COR-L47 (cell line): Measurements from ENCODE around the gene MAN2B1.
"Not testable (repeated sequence)": the region's sequence is repeated elsewhere in the genome, so short reads cannot be mapped to it uniquely, and the experiment has no call there.

Experiments used
- DNase-seq: peaks from one replicate; lab custom pipeline; 2025; lab: John Stamatoyannopoulos, UW

Gene MAN2B1

GRCh38 chr19:12666265-12667048, at the start of gene MAN2B1, which contains the start of gene WDR83:
TSS of gene MAN2B1 (minus strand) at chr19:12666742. CDS start at chr19:12666701, 41 bp downstream.
TSS of gene WDR83 (plus strand) at chr19:12666807. CDS start at chr19:12669791, 2,984 bp downstream.
- peak; percentile 33 for DNase-seq

GRCh38 chr19:12715929-12716328, 49.4 kb upstream of the MAN2B1 start:
- no peak for DNase-seq

GRCh38 chr19:12715102-12715501, 48.6 kb upstream of the MAN2B1 start:
- no peak for DNase-seq

- DNase-seq: not testable (repeated sequence)
Measured at GRCh38 chr19:12713304-12713703, 46.8 kb upstream of the MAN2B1 start.

- not testable (repeated sequence) for DNase-seq
Measured at GRCh38 chr19:12712077-12712476, 45.5 kb upstream of the MAN2B1 start.

- no peak for DNase-seq
Measured at GRCh38 chr19:12711187-12711586, 44.6 kb upstream of the MAN2B1 start.

- no peak for DNase-seq
Measured at GRCh38 chr19:12708641-12709040, 42.1 kb upstream of the MAN2B1 start.

- DNase-seq: no peak
Measured at GRCh38 chr19:12706332-12706718, 39.8 kb upstream of the MAN2B1 start.

- no peak for DNase-seq
Measured at GRCh38 chr19:12705654-12706331, 39.3 kb upstream of the MAN2B1 start.

- no peak for DNase-seq
Measured at GRCh38 chr19:12705169-12705568, 38.6 kb upstream of the MAN2B1 start.

GRCh38 chr19:12703046-12703445, 36.5 kb upstream of the MAN2B1 start:
- no peak for DNase-seq

GRCh38 chr19:12701596-12702282, 35.2 kb upstream of the MAN2B1 start:
- DNase-seq: no peak

GRCh38 chr19:12698138-12698537, 31.6 kb upstream of the MAN2B1 start:
- DNase-seq: no peak

- DNase-seq: not testable (repeated sequence)
Measured at GRCh38 chr19:12697425-12697824, 30.9 kb upstream of the MAN2B1 start.

GRCh38 chr19:12696366-12697335, 30.1 kb upstream of the MAN2B1 start, which contains the start of gene FBXW9:
TSS of gene FBXW9 (minus strand) at chr19:12696631. CDS start at chr19:12696581, 50 bp downstream.
- peak; percentile 92 for DNase-seq

- DNase-seq: no peak
Measured at GRCh38 chr19:12695997-12696365, 29.4 kb upstream of the MAN2B1 start.

- DNase-seq: no peak
Measured at GRCh38 chr19:12695514-12695913, 29.0 kb upstream of the MAN2B1 start.

GRCh38 chr19:12695096-12695495, 28.6 kb upstream of the MAN2B1 start:
- no peak for DNase-seq

- no peak for DNase-seq
Measured at GRCh38 chr19:12694641-12695040, 28.1 kb upstream of the MAN2B1 start.

GRCh38 chr19:12692960-12693359, 26.4 kb upstream of the MAN2B1 start:
- DNase-seq: no peak

GRCh38 chr19:12689581-12690216, 23.2 kb upstream of the MAN2B1 start:
- DNase-seq: no peak
